ENCODE measurements around the gene TTC39A.

Gene TTC39A

GRCh38 chr1:51343624-51344023, 13.3 kb upstream of the TTC39A start:
- H3K27ac Mint-ChIP-seq, result no peak overlapping the region
- peaks cover 7% of the 10 kb centered on the region for H3K4me1 Mint-ChIP-seq
- H3K27me3 Mint-ChIP-seq (ENCODE audit: low read depth, poor library complexity), result peaks cover 65% of the 10 kb centered on the region
- peak overlapping the region; percentile 61 for H3K4me3 Mint-ChIP-seq
- H3K36me3 Mint-ChIP-seq (ENCODE audit: low read depth), result no peaks in the 10 kb centered on the region
- no peaks in the 10 kb centered on the region for H3K9me3 Mint-ChIP-seq
- TF ChIP-seq CTCF (IDR thresholded peaks at IDR 0.05), result no peak
- no peak for DNase-seq

DNA sequence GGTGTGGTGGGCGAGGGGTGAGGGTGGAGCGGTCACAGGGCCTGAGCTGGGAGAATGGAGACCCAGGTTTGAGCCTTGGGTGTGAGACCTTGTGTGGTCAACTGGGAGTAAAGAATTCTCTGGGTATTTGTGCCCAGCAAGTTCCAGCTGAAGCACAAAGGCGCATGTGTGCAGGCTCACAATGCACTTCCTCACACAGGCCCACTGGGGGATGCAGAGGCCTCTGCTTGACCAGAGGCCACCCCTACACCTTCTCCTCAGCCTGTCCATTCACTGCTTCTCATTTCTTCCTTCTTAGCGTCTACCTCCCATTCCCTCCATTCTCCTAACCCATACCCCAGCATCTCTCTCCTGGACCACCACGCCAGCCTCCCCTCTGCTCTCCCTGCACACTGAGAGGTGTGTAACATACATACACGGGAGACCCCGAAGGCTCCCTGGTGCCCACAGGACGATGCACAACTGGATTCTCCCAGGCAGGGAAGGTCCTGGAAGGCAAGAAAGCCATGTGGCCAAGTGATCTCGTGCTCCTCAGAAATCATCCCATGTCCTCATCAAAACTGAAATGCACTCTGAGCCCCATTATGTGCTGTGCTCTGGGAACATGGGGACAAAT, 12.3 kb upstream of the TTC39A start:
- H3K36me3 Mint-ChIP-seq (ENCODE audit: low read depth), result no peaks in the 10 kb centered on the region
- peaks cover 69% of the 10 kb centered on the region for H3K27me3 Mint-ChIP-seq (ENCODE audit: low read depth, poor library complexity)
- H3K4me1 Mint-ChIP-seq, result peaks cover 13% of the 10 kb centered on the region
- no peaks in the 10 kb centered on the region for H3K9me3 Mint-ChIP-seq
- TF ChIP-seq CTCF (IDR thresholded peaks at IDR 0.05), result no peak
- DNase-seq, result no peak
- no peak overlapping the region for H3K4me3 Mint-ChIP-seq
- H3K27ac Mint-ChIP-seq, result no peak overlapping the region

GRCh38 chr1:51341876-51342496, 11.6 kb upstream of the TTC39A start:
- H3K4me1 Mint-ChIP-seq, result peaks cover 13% of the 10 kb centered on the region
- no peak for TF ChIP-seq CTCF (IDR thresholded peaks at IDR 0.05)
- no peak for DNase-seq
- no peak overlapping the region for H3K27ac Mint-ChIP-seq
- H3K36me3 Mint-ChIP-seq (ENCODE audit: low read depth), result no peaks in the 10 kb centered on the region
- H3K27me3 Mint-ChIP-seq (ENCODE audit: low read depth, poor library complexity), result peaks cover 63% of the 10 kb centered on the region
- H3K9me3 Mint-ChIP-seq, result no peaks in the 10 kb centered on the region
- H3K4me3 Mint-ChIP-seq, result no peak overlapping the region

DNA sequence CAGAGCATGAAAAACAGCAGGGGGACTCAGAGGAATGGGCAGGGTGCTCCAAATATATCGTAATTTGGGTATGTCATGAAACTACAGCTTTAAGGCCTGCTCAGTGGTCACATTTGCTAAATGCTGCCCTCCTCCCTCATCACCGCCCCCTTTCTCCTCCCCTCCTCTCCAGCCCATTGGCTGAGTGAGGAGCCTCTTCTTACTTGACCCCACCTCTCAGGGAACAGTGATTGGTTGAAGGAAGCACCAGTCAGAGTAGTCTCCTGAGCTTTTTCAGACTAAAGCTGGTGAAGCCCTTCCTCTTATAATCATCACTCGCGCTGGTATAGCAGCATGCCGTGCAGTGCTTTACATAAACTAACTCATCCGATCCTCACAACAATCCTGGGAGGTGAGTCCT, 10.0 kb upstream of the TTC39A start:
- no peak for TF ChIP-seq CTCF (IDR thresholded peaks at IDR 0.05)
- Mint-ChIP-seq H3K9me3 (no peaks in the 10 kb centered on the region), H3K27me3 (ENCODE audit: low read depth, poor library complexity) (peaks cover 53% of the 10 kb centered on the region), H3K4me1 (peaks cover 13% of the 10 kb centered on the region), H3K4me3 (no peak overlapping the region), H3K36me3 (ENCODE audit: low read depth) (no peaks in the 10 kb centered on the region), H3K27ac (no peak overlapping the region)
- no peak for DNase-seq

- no peak overlapping the region for H3K27ac Mint-ChIP-seq
- DNase-seq, result no peak
- peaks cover 16% of the 10 kb centered on the region for H3K4me1 Mint-ChIP-seq
- H3K4me3 Mint-ChIP-seq, result no peak overlapping the region
- peaks cover 16% of the 10 kb centered on the region for H3K27me3 Mint-ChIP-seq (ENCODE audit: low read depth, poor library complexity)
- H3K9me3 Mint-ChIP-seq, result no peaks in the 10 kb centered on the region
- no peaks in the 10 kb centered on the region for H3K36me3 Mint-ChIP-seq (ENCODE audit: low read depth)
- TF ChIP-seq CTCF (IDR thresholded peaks at IDR 0.05), result no peak
Measured at GRCh38 chr1:51336711-51337110, 6.3 kb upstream of the TTC39A start.

- no peaks in the 10 kb centered on the region for H3K36me3 Mint-ChIP-seq (ENCODE audit: low read depth)
- no peak for DNase-seq
- peaks cover 13% of the 10 kb centered on the region for H3K27me3 Mint-ChIP-seq (ENCODE audit: low read depth, poor library complexity)
- H3K4me3 Mint-ChIP-seq, result no peak overlapping the region
- TF ChIP-seq CTCF (IDR thresholded peaks at IDR 0.05), result no peak
- no peak overlapping the region for H3K27ac Mint-ChIP-seq
- peaks cover 23% of the 10 kb centered on the region for H3K4me1 Mint-ChIP-seq
- no peaks in the 10 kb centered on the region for H3K9me3 Mint-ChIP-seq
Measured at GRCh38 chr1:51336004-51336403, 5.6 kb upstream of the TTC39A start.

Data from nephron progenitor cell (in vitro differentiated cells).